Activated T-cell treated with anti-CD3 and anti-CD28 coated beads, Interleukin-2, amount 50 U/mL, for 4 hours (primary cell): ENCODE data around the gene CADM1. TPM values are rescaled to one million over a fixed set of nuclear protein-coding genes. Genes with fewer than 3 reads are reported as not detected.

Source experiments
- ATAC-seq, 2 donors: fragments of 200-7000 bp; cut with Tn5 transposase; one replicate each; pipeline ENCODE4 v1.10.0; 2021
- DNase-seq: peaks from one replicate; pipeline ENCODE4 v3.0.0-alpha.2; 2020
- H3K27me3 Mint-ChIP-seq: one replicate; pipeline ENCODE4 v1.8.0; 2021; ENCODE audit warnings: low read depth, mixed read lengths
- H3K36me3 Mint-ChIP-seq: one replicate; pipeline ENCODE4 v1.8.0; 2022; ENCODE audit warnings: mixed read lengths; ENCODE audit not compliant: insufficient read depth
- H3K4me1 Mint-ChIP-seq: one replicate; pipeline ENCODE4 v1.8.0; 2021; ENCODE audit warnings: low read depth, mixed read lengths
- H3K4me3 Mint-ChIP-seq: one replicate; pipeline ENCODE4 v1.8.0; 2021; ENCODE audit warnings: mild to moderate bottlenecking, moderate library complexity, mixed read lengths
- H3K9me3 Mint-ChIP-seq: one replicate; pipeline ENCODE4 v1.8.0; 2021; ENCODE audit warnings: mixed read lengths
- total RNA-seq, 3 donors: library from RNA; stranded (reverse); gene quantifications; one replicate each; pipeline ENCODE4 v1.2.1, GENCODE V29; 2021

Gene CADM1
- total RNA-seq, 3 donors from 2014 or later = 0.63 to 1.7 (median 1.2) TPM

GRCh38 chr11:115398333-115399080 is 105.7 kb downstream of the CADM1 start:
- ATAC-seq (no peak), DNase-seq (no peak)
- H3K9me3 Mint-ChIP-seq = no peaks in the 10 kb centered on the region
- H3K36me3 Mint-ChIP-seq = no peaks in the 10 kb centered on the region
- no peak overlapping the region for H3K4me3 Mint-ChIP-seq
- no peaks in the 10 kb centered on the region for H3K4me1 Mint-ChIP-seq
- H3K27me3 Mint-ChIP-seq = no peaks in the 10 kb centered on the region

- H3K27me3 Mint-ChIP-seq = no peaks in the 10 kb centered on the region
- no peaks in the 10 kb centered on the region for H3K9me3 Mint-ChIP-seq
- H3K36me3 Mint-ChIP-seq = no peaks in the 10 kb centered on the region
- H3K4me3 Mint-ChIP-seq = no peak overlapping the region
- DNase-seq = no peak
- no peaks in the 10 kb centered on the region for H3K4me1 Mint-ChIP-seq
- ATAC-seq = no peak
Observed at GRCh38 chr11:115396533-115396932, 107.7 kb downstream of the CADM1 start.

- H3K27me3 Mint-ChIP-seq = no peaks in the 10 kb centered on the region
- no peaks in the 10 kb centered on the region for H3K9me3 Mint-ChIP-seq
- no peaks in the 10 kb centered on the region for H3K36me3 Mint-ChIP-seq
- DNase-seq (no peak), ATAC-seq (no peak)
- H3K4me3 Mint-ChIP-seq = no peak overlapping the region
- no peaks in the 10 kb centered on the region for H3K4me1 Mint-ChIP-seq
Observed at GRCh38 chr11:115393950-115394349, 110.3 kb downstream of the CADM1 start.

- Mint-ChIP-seq H3K9me3 (no peaks in the 10 kb centered on the region), H3K4me1 (no peaks in the 10 kb centered on the region), H3K27me3 (peaks cover 2% of the 10 kb centered on the region), H3K4me3 (no peak overlapping the region), H3K36me3 (no peaks in the 10 kb centered on the region)
- ATAC-seq (no peak), DNase-seq (no peak)
Observed at GRCh38 chr11:115391598-115391997, 112.6 kb downstream of the CADM1 start.

- Mint-ChIP-seq H3K27me3 (peaks cover 2% of the 10 kb centered on the region), H3K9me3 (no peaks in the 10 kb centered on the region), H3K4me3 (no peak overlapping the region), H3K4me1 (no peaks in the 10 kb centered on the region), H3K36me3 (no peaks in the 10 kb centered on the region)
- DNase-seq = no peak
- ATAC-seq = no peak
Observed at GRCh38 chr11:115391160-115391559, 113.1 kb downstream of the CADM1 start.

- no peaks in the 10 kb centered on the region for H3K9me3 Mint-ChIP-seq
- peaks cover 2% of the 10 kb centered on the region for H3K27me3 Mint-ChIP-seq
- H3K4me3 Mint-ChIP-seq = no peak overlapping the region
- no peaks in the 10 kb centered on the region for H3K4me1 Mint-ChIP-seq
- DNase-seq (no peak), ATAC-seq (no peak)
- no peaks in the 10 kb centered on the region for H3K36me3 Mint-ChIP-seq
Observed at GRCh38 chr11:115390441-115390840, 113.8 kb downstream of the CADM1 start.

GRCh38 chr11:115389790-115390189 is 114.4 kb downstream of the CADM1 start:
- H3K4me3 Mint-ChIP-seq = no peak overlapping the region
- ATAC-seq (no peak), DNase-seq (no peak)
- H3K27me3 Mint-ChIP-seq = peaks cover 2% of the 10 kb centered on the region
- H3K4me1 Mint-ChIP-seq = no peaks in the 10 kb centered on the region
- H3K9me3 Mint-ChIP-seq = no peaks in the 10 kb centered on the region
- H3K36me3 Mint-ChIP-seq = no peaks in the 10 kb centered on the region

GRCh38 chr11:115385226-115385625 is 119.0 kb downstream of the CADM1 start:
- Mint-ChIP-seq H3K4me3 (no peak overlapping the region), H3K36me3 (no peaks in the 10 kb centered on the region), H3K4me1 (no peaks in the 10 kb centered on the region), H3K9me3 (no peaks in the 10 kb centered on the region), H3K27me3 (peaks cover 2% of the 10 kb centered on the region)
- ATAC-seq (no peak), DNase-seq (no peak)

GRCh38 chr11:115384236-115384635 is 120.0 kb downstream of the CADM1 start:
- Mint-ChIP-seq H3K9me3 (no peaks in the 10 kb centered on the region), H3K4me1 (peaks cover 3% of the 10 kb centered on the region), H3K27me3 (peaks cover 2% of the 10 kb centered on the region), H3K4me3 (no peak overlapping the region), H3K36me3 (no peaks in the 10 kb centered on the region)
- no peak for ATAC-seq
- no peak for DNase-seq

GRCh38 chr11:115383431-115383830 is 120.8 kb downstream of the CADM1 start:
- DNase-seq (no peak), ATAC-seq (no peak)
- peaks cover 3% of the 10 kb centered on the region for H3K4me1 Mint-ChIP-seq
- no peaks in the 10 kb centered on the region for H3K36me3 Mint-ChIP-seq
- no peaks in the 10 kb centered on the region for H3K9me3 Mint-ChIP-seq
- no peak overlapping the region for H3K4me3 Mint-ChIP-seq
- peaks cover 2% of the 10 kb centered on the region for H3K27me3 Mint-ChIP-seq

GRCh38 chr11:115379528-115379927 is 124.7 kb downstream of the CADM1 start:
- ATAC-seq (no peak), DNase-seq (no peak)
- no peaks in the 10 kb centered on the region for H3K9me3 Mint-ChIP-seq
- H3K4me3 Mint-ChIP-seq = no peak overlapping the region
- no peaks in the 10 kb centered on the region for H3K36me3 Mint-ChIP-seq
- peaks cover 3% of the 10 kb centered on the region for H3K4me1 Mint-ChIP-seq
- H3K27me3 Mint-ChIP-seq = no peaks in the 10 kb centered on the region

- DNase-seq (no peak), ATAC-seq (no peak)
- Mint-ChIP-seq H3K9me3 (no peaks in the 10 kb centered on the region), H3K36me3 (no peaks in the 10 kb centered on the region), H3K4me1 (peaks cover 3% of the 10 kb centered on the region), H3K4me3 (no peak overlapping the region), H3K27me3 (no peaks in the 10 kb centered on the region)
Observed at GRCh38 chr11:115378557-115378956, 125.7 kb downstream of the CADM1 start.

- no peaks in the 10 kb centered on the region for H3K36me3 Mint-ChIP-seq
- ATAC-seq = no peak
Observed at GRCh38 chr11:115377882-115378296, 126.3 kb downstream of the CADM1 start.

GRCh38 chr11:115368616-115369015 is 135.6 kb downstream of the CADM1 start:
- H3K36me3 Mint-ChIP-seq = no peaks in the 10 kb centered on the region
- ATAC-seq (no peak), DNase-seq (no peak)
- no peak overlapping the region for H3K4me3 Mint-ChIP-seq
- no peaks in the 10 kb centered on the region for H3K4me1 Mint-ChIP-seq
- peaks cover 3% of the 10 kb centered on the region for H3K9me3 Mint-ChIP-seq
- no peaks in the 10 kb centered on the region for H3K27me3 Mint-ChIP-seq

More at GRCh38 chr11:115377882-115378296, 126.3 kb downstream of the CADM1 start:
- no peaks in the 10 kb centered on the region for H3K27me3 Mint-ChIP-seq
- H3K9me3 Mint-ChIP-seq = no peaks in the 10 kb centered on the region
- H3K4me1 Mint-ChIP-seq = peaks cover 3% of the 10 kb centered on the region
- H3K4me3 Mint-ChIP-seq = no peak overlapping the region
- no peak for DNase-seq

GRCh38 chr11:115366826-115367225 is 137.4 kb downstream of the CADM1 start:
- no peak for DNase-seq
- Mint-ChIP-seq H3K4me3 (no peak overlapping the region), H3K36me3 (no peaks in the 10 kb centered on the region), H3K4me1 (no peaks in the 10 kb centered on the region), H3K27me3 (no peaks in the 10 kb centered on the region), H3K9me3 (peaks cover 3% of the 10 kb centered on the region)
- no peak for ATAC-seq
